Testis (tissue), 2 donors: ENCODE data around the gene DPPA2.

Experiments
- CTCF ChIP-seq, 3 experiments: fragments of 450-650 bp in 2 of 3; fragments of 200-600 bp in 1 of 3; sonication (generic) in 1 of 3; IDR thresholded peaks; one replicate each; pipeline ENCODE4 v1.5.1; 2016 to 2019; ENCODE audit warnings: antibody characterized with exemption in 3 of 3, mild to moderate bottlenecking in 2 of 3, moderate library complexity in 1 of 3
- POLR2A ChIP-seq: fragments of 450-650 bp; IDR thresholded peaks from one replicate; pipeline ENCODE4 v1.6.1; 2017; ENCODE audit warnings: antibody characterized with exemption, mild to moderate bottlenecking, moderate library complexity

- TF ChIP-seq CTCF (IDR thresholded peaks at IDR 0.05) (no peak), POLR2A (no peak)
These were observed 47.8 kb upstream of the DPPA2 start for GRCh38 chr3:109364088-109364487.
